GM18858 (cell line): ENCODE results near the gene SMAP2.
"Not testable (repeated sequence)": the region's sequence is repeated elsewhere in the genome, so short reads cannot be mapped to it uniquely, and the experiment has no call there.

Source experiments
- ATAC-seq: cut with Tn5 transposase; IDR thresholded peaks from one replicate; pipeline ENCODE4 v1.9.1; 2021; ENCODE audit not compliant: unreplicated experiment

SMAP2 gene

DNA sequence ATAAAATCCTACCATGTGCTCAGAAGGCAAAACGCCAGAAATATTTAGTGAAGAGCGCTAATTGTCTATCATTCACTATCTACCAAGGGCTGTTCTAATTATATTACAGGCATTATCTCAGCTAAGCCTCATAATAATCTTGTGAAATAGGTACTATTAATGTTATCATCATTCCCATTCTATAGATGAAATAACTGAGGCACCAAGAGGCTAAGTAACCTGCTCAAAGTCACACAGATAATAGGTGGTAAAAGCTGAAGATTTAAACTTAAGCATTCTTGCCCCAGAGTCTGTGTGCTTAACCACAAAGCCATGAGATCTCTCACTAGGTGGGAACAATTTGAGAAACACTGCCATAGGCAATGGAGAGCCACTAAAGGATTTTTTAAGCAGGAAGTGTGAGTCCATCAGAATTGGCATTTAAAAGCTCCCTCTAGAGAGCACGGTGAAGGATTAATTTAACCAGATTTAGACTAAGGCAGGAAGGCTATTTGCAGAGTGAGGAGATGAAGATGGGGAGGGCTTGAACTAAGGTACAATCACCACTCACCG is 1.7 kb upstream of the SMAP2 start:
- no peak for ATAC-seq

DNA sequence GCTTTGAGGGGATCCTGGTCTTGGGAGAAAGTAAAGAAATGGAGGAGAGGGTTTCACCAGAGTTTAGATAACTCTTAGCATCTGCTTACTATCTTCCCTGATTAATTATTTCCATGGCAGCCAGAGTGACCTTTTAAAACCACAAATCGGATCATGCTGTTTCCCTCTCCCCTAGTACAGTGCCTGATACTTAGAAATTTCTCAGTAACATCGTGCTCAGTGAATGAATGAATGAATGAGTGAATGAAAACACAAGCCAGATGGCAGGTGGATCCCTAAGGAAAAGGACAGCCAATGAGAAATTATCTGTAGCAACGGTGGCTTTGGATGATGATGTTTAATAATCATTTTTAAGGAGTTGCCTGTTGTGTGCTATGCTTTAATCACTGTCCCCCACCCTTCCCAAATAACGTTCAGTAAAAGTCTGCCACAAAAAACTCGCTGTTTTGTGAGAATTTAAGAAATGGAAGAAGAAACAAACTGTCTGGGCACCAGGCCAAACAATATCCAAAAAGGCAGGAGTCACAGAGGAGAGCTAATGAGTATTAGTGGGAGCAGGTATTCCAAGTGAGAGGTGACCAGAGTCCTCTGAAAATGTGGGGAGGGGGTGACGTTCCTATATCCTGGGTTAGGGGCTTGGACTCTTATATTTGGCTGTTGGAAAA is 737 bp upstream of the SMAP2 start:
- no peak for ATAC-seq

DNA sequence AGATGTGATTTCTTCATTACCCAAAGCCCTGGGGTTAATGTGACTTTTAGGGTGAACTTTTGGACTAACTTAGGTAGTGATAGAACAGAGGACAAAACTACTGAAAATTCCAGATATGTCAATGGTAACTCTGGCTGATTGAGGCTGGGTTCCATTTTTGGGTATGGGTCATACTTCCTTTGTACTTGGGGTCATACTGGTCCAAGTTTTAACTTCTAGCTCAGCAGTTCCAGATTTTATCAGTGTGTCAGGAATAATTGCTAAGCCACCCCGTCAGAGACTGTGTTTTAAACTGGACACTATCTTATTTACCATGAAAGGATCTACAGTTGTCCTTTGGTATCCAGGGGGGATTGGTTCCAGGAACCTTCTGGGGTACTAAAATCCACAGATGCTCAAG is 4.0 kb downstream of the SMAP2 start:
- ATAC-seq = no peak

DNA sequence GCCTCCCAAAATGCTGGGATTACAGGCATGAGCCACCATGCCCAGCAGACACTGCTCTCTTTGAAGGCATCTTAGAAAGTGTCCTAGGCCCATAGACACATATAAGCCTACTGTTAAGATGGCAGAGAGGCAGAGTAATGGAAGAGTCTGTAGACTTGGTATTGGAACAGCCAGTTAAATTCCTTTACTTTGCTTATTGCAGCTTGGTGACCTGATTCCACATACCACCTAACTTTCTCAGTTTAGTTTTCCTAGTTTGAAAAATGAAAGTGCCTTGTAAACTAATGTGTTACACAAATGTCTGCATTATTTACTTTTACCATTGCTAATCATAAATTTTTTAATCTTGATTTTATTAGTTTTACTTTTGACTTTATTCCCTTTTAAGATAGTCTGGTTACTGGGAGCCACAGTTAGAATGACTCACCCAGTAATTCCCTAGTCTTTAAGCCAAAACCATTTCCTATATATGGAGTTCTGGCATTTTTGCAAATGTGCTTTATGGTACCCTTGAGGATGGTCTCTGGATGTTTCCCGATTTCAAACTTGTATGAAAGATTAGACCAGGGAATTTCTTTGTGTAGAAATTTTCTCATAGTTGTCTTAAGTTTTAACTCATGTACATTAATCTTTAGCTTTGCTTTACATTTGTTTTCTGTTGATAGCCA is 6.4 kb downstream of the SMAP2 start:
- no peak for ATAC-seq

DNA sequence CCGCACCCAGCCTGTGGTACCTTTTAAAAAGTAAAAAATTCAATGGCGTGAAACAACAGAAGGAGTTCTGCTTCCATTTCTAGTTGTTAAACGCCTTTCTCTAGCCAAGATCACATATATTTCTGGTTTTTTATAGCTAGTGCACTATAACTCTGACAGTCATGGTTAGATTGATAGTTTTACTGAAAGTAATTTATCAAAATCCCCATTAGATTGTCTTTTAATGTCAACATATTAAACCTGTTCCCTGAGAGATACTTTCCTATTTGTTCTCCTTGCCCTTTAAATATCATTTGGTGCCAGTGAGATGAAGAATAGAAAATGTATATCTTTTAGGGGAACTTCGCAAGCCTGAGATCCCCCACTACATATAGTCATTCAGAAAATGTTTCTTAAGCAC is 7.3 kb downstream of the SMAP2 start:
- ATAC-seq = no peak

DNA sequence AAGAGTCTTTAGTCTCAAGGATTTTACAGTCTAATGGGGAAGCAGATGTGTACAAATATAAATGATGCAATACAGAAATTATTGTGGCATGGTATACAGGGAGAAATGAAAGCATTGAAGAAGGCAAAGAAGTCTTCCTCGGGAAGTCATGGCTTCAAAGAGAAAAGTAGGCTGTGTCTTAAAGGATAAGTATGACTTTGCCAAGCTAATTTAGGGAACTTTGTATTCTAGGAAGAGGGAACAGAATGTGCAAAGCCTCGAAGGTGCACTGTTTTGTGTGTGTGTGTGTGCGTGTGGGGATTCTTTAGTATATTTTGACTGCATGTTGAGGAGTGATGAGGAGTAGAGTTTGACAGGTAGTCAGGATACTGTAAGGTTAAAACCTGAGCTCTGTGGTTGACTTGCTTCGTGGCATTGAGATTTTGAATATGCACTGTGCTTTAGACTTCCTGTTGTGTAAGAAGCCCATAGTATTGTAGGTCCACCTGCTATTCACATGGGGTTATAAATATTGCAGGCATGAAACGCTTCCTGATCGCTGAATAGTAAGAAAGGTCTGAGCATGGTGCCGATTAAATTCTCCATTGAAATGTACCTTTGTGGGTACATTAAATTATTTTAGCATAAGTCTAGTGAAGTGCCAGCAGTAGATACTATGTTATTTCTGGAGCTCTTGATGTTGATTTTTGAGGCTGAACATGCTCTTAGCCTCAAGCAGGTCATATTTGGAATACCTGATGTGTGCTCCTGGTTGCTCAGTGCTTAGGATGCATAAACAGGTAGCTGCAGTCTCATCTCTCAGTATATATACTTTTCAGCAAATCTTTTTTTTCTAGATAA is 8.0 kb downstream of the SMAP2 start:
- no peak for ATAC-seq

DNA sequence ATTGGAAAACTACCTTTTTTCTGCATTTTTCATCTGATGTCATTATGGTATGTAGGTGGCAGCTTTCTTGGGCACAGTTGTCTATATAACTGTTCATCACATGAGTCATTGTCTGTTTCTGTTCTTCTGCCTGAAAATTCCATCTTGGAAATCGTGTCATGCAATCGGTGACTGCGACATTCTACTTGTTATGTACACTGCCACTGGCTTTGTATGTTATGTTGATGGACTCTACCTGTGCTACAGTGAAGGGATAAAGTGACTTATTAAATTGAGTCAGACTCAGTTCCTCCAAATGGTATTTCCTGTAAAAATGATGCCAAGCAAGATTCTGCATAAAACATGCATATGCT is 8.6 kb downstream of the SMAP2 start:
- ATAC-seq = no peak

DNA sequence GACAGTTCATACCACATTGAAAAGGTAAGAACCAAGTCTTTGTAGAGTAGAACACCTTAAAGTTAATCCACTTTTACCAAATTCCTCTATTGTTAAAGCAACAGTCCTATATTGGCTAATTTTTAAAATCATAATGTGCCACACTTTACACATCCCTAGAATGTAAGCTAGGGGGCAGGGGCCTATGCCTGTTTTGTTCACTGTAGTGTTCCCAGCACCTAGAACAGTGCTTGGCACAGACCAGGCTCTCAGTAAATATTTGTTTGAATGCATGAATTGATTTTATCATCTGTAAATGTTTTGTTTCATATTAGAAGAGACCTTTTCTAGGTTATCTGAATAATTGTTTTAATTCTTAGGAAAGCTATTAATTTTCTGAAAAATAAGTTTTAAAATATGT is 9.1 kb downstream of the SMAP2 start:
- ATAC-seq = no peak

DNA sequence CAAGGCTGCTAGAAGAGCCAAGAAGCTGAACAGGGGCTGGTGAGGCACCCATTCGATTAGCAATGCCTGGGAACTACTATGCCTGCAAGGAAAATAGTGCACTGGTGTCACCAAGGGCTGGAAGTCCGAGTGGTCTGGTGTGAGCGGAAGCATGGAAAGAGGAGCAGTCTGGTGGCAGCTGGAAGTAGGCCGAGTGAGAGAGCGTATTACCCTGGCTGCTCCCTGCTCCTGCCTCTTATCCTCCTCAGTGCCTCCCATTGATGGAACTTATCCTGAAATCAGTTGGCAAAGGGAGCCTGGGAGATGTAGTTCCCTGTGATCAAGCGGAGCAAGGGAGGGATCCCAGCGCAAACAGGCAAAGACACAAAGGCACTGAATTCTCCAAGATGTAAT is 9.6 kb downstream of the SMAP2 start:
- ATAC-seq = no peak

DNA sequence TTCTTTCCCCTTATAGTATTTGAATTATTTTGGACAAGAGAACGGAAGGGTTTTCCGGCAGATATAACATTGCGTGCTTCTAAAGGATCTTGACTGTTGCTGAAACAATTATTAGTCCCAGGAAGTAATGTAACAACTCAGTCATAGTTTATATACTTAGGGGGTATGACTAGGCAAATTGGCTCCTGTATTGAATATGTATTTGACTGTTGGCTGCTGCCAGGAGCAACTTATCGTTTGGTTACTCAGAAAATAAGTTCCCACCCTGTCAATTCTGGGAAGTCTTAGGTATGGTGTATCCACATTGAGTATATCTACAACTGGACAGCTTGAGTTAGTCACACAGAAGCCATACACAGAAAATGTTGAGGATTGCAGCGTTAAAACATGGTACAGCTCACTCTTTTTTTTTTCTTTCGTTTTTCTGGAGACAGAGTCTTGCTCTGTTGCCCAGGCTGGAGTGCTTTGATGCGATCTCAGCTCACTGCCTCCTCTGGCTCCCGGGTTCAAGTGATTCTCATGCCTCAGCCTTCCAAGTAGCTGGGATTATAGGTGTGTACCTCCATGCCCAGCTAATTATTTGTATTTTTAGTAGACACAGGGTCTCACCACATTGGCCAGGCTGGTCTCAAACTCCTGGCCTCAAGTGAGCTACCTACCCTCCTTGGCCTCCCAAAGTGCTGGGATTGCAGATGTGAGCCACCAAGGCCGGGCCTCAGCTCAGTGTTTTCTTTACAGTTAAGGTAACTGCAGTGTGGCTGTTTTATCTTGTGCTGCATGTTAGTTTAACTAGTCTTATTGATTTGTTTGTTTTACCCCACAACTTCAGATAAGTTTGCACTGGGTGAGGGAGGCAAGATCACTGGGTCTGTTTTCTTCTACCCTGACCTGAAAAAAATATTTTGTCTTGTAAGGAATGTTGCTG is 10.2 kb downstream of the SMAP2 start:
- no peak for ATAC-seq

DNA sequence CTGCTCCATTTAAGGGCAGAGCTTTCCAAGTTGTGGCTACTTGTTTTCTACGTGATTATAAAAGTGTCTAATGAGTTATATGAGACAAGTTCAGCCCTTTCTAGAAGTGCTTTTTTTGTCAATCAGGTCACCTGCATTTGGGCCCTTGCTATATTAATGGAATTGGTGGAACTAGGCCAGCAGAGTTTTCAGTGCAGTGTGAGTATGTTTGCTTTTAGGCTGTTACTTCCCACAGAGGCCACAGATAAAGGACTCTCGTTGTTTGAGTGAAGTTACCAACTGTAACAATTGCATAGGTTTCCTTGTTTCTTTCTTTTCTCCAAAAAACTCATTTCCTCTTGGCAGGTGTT is 10.9 kb downstream of the SMAP2 start:
- no peak for ATAC-seq

DNA sequence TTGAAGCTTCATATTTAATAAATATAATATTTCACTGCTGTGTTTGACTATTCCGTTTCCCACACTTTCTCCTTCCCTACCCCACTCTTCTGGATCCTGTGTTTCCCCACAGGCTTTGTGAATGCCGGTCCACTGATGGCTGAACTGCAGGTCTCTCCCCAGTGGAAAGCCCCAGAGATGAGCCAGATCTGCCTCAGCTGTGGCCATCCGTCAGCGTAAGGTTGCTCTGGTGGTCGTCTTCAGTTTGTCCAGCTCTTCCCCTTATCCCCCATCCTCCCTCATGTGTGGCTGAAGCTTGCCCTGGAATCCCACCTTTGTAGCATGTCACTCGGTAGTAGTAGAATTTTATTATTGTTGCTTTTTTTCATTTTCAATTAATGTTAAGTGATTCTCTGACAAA is 11.4 kb downstream of the SMAP2 start:
- no peak for ATAC-seq

DNA sequence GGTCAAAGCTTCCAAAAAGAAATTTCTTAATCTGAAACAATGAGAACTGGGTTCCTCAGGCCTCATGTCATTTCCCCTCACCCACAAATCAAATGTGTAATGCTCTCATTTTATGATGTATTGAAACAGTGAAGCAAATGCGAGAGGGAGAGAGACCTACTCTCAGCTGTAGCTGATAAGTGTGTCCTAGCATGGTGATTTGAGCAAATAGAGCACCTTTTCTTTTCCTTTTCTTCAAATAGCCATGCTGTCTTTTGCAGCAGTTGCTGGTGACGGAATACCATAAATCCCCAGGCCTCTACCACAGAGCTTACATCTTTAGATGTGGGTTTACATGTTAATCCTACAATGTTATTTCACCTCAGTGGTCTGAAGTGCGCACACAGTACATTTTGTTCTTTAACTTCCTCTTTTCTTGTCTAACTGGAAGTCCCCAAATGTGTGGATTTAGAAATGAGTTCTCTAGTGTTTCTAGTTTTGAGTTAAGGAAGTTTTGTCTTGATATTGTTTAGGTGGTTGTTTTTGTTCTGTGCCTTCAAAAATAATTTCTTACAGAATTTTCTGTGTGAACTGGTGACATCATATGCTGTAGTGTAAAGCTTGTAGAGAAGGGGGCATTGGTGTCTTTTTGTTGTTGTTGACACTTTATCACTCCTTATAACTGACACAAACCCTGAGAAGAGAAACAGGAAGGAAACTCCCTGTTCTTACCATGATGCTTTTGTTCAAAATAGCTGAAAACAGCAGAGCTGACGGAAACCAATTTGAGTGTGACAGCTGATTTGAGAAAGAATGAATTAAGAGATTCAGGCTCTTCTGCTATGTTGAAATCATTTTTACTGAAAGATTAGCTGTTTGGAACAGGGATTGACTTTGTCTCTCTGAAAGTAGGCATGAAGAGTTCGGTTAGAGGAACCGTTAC is 12.2 kb downstream of the SMAP2 start:
- ATAC-seq = peak; percentile 69

DNA sequence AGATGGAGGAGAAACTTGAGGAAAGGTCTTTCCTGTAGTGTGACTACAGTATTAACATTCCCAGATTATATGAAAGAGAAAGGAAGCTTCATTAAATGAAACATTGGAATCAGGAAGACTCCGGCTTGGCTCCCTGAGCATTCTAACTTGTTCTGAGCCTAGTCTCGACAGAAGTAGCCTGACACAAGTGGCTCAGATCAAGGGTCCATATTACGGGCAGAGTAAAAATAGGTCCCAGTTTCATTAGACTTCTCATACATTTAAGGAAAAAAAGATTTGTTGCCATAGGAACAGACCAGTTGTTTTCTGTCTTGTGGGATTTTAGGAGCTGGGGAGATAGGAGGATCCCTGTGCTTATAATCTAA is 12.8 kb downstream of the SMAP2 start:
- no peak for ATAC-seq

DNA sequence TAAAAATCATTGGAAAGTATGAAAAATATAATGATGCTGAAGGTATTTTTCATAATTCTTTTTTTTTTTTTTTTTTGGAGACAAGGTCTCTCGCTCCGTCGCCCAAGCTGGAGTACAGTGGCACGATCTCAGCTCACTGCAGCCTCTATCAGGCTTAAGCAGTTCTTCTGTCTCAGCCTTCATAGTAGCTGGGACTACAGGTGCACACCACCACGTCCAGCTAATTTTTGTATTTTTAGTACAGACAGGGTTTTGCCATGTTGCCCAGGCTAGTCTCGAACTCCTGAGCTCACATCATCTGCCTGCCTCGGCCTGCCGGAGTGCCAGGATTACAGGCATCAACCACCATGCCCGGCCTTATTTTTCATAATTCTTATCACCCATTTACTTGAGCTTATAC is 13.3 kb downstream of the SMAP2 start:
- no peak for ATAC-seq

DNA sequence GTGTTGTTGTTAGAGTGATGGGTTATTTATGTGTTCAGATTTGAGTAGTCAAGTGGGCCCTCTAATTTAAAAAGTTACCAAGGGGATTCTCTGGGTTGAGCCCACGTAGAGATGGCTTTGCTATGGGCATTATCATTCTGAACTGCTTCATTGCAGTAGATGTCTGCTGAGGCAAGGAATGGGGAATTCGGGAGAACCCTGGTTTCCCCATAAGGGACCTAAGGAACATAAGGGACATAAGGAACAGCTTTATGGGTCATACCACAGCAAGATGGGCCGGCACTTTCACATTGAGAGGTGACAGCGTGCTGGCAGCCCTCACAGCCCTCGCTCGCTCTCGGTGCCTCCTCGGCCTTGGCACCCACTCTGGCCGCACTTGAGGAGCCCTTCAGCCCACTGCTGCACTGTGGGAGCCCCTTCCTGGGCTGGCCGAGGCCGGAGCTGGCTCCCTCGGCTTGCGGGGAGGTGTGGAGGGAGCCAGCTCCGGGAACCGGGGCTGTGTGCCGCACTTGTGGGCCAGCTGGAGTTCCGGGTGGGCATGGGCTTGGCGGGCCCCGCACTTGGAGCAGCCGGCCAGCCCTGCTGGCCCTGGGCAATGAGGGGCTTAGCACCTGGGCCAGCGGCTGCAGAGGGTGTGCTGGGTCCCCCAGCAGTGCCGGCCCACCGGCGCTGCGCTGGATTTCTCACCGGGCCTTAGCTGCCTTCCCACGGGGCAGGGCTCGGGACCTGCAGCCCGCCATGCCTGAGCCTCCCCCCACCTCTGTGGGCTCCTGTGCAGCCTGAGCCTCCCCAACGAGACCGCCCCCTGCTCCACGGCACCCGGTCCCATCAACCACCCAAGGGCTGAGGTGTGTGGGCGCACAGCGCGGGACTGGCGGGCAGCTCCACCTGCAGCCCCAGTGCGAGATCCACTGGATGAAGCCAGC is 14.1 kb downstream of the SMAP2 start:
- ATAC-seq = not testable (repeated sequence)

DNA sequence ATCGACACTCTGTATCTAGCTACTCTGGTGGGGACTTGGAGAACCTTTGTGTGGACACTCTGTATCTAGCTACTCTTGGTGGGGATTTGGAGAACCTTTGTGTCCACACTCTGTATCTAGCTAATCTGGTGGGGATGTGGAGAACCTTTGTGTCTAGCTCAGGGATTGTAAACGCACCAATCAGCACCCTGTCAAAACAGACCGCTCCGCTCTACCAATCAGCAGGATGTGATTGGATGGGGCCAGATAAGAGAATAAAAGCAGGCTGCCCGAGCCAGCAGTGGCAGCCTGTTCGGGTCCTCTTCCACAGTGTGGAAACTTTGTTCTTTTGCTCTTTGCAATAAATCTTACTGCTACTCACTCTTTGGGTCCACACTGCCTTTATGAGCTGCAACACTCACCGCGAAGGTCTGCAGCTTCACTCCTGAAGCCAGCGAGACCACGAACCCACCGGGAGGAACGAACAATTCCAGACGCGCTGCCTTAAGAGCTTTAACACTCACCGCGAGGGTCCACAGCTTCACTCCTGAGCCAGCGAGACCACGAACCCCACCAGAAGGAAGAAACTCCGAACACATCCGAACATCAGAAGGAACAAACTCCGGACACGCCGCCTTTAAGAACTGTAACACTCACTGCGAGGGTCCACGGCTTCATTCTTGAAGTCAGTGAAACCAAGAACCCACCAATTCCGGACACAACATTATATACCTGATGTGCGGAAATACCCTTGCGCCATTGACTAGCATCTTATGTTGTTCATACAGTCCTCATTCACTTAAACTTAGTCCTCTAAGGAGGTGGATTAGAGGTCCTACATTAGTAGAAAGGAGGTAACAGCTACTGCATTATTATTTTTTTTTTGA is 15.2 kb downstream of the SMAP2 start:
- not testable (repeated sequence) for ATAC-seq

DNA sequence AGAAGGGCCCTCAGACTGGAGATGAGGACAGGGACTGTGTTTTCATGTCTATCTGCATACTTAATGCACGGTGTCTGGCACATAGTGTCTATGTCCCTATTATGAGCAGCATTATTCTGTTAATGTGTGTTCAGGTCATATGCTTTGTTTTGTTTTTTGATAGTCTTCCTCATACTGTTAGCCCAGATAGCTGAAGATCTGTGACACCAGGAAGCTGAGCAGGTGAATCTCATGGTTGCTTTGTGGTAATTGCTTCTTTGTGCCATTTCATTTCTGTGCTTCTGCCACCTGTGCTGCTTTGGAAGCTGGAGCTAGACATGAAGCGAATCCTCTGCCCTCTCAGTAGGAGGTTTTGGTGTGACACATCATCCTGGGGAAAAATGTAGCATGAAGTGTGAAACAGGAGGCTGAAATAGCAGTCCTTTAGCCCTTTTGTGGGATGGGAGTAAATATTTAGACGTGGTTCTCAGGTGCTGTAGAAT is 15.8 kb downstream of the SMAP2 start:
- ATAC-seq = no peak
